Jurkat, Clone E6-1 (cell line): ENCODE data around the gene SMIM34. TPM values are rescaled to one million over a fixed set of nuclear protein-coding genes. Genes with fewer than 3 reads are reported as not detected.
"Not testable (repeated sequence)": the region's sequence is repeated elsewhere in the genome, so short reads cannot be mapped to it uniquely, and the experiment has no call there.

Source experiments
- DNase-seq: peaks from one replicate; pipeline ENCODE4 v3.0.0-alpha.2; 2011; ENCODE audit warnings: low read depth, low spot score
- H3K4me3 ChIP-seq: 2 replicates; pipeline ENCODE4 v1.5.1; 2011; ENCODE audit warnings: mild to moderate bottlenecking, low read length, control low read depth, moderate library complexity
- polyA plus RNA-seq: library from polyadenylated mRNA; unstranded; fragments of >200 nt; gene quantifications from one replicate; pipeline ENCODE4 v1.2.1, GENCODE V29; 2012; ENCODE audit warnings: missing spikeins; ENCODE audit not compliant: insufficient read length, insufficient read depth

SMIM34 gene
- polyA plus RNA-seq = not detected

- DNase-seq, H3K4me3 ChIP-seq: not testable (repeated sequence)
Observed at GRCh38 chr21:34423805-34424204, at the start of gene SMIM34. Gene SMIM34 (minus strand): TSS chr21:34423951. CDS start chr21:34423839, 112 bp downstream.

DNA sequence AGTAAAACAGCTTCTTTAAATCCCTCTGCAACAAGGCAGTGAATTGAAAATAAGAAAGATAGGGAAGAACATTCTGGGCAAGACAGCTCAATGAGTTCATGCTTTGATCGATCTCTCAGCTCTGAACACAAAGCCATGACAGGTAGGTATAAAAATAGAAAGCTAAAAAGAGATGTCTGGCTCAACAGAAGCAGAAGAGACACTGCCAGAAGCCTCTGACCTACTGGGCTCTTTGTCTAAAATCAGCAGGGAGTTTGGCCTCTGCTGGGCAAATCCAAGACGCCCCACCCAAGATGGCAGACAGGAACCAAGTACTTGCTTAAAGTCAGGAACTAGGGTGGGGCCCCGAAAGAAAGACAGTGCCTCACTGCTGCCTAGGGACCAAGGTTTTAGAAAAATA, 43.6 kb upstream of the SMIM34 start:
- H3K4me3 ChIP-seq, DNase-seq: not testable (repeated sequence)

- not testable (repeated sequence) for H3K4me3 ChIP-seq, DNase-seq
Observed at GRCh38 chr21:34459426-34459825, 35.7 kb upstream of the SMIM34 start.

- DNase-seq, H3K4me3 ChIP-seq: not testable (repeated sequence)
Observed at GRCh38 chr21:34458266-34458665, 34.5 kb upstream of the SMIM34 start.

GRCh38 chr21:34456180-34456579, 32.4 kb upstream of the SMIM34 start:
- H3K4me3 ChIP-seq, DNase-seq: not testable (repeated sequence)

DNA sequence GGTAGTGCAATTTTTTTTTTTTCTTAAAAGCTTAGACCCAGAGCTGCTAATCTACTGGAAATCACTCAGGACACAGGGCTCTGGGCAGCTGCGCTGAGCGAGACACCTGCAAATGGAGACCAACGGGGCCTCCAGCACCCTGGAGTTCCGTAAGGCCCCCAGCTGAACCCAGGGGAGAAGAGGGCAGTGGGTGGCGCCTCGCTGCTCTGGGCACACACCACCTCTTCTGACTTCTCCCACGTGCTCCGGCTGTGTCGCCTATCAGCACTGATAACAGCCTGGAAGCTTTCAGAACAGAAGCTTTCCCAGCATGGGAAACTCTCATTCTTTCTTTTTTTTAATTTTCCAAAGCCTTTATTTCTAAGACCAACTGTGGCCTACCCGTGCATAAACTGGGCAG, 31.9 kb upstream of the SMIM34 start:
- not testable (repeated sequence) for DNase-seq, H3K4me3 ChIP-seq

DNA sequence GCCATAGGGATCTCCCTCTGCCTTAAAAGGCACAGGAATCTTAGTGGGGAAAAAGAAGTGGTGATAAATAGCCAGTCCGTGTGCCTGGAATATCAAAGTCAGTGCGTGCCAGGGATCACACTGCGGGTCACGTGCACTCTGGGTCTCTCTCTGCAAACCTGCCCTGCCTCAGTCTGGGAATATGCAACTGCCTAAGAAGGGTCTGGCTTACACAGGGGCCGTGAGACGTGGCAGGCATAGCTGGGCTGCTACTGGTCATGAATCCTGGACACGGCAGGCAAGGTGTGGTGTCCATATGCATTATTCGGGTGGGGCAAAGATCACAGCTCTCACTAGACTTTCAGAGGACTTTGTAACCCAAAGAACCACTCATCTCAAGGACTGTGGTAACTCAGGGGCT, 23.3 kb upstream of the SMIM34 start:
- DNase-seq, H3K4me3 ChIP-seq: not testable (repeated sequence)

DNA sequence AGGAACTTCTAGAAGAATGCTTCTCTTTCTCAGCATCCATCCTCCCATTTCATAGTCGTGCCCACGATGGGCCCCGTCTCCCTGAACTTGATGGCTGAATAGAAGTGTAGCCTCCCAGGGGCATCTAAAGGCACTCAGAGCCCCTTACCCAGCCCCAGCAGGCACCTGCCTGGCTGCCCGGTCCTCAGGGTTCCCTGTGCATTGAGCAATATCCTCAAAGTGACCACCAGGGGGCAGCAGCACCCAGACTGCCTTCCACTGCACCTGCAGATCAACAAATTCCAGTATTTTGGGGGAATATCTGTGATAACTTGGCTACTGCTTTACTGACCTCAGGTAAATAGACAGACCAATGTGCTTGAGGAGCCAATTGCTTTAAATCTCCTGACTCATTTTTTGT, 19.7 kb upstream of the SMIM34 start:
- H3K4me3 ChIP-seq, DNase-seq: not testable (repeated sequence)

- H3K4me3 ChIP-seq, DNase-seq: not testable (repeated sequence)
Observed at GRCh38 chr21:34429710-34430109, 6.0 kb upstream of the SMIM34 start.

GRCh38 chr21:34428441-34428840, 4.7 kb upstream of the SMIM34 start:
- not testable (repeated sequence) for H3K4me3 ChIP-seq, DNase-seq

DNA sequence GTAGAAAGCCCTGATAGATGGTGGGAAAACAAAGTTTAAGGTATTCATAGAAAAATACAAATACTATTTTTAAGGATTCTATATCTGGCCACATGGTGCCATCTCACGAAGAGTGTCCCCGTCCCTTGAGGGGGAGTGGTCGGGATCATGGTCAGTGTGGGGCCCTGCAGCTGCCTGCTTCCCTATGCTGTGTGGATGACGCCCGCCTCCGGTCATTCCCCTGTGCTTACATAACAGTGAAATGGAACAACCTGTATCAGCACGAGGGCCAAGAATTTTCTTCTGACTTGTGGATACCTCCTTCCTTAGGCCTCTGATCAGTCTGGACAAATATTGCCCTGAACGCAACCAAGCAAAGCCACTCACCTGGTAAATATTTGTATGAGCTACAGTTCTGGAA, 3.6 kb upstream of the SMIM34 start:
- not testable (repeated sequence) for H3K4me3 ChIP-seq, DNase-seq

DNA sequence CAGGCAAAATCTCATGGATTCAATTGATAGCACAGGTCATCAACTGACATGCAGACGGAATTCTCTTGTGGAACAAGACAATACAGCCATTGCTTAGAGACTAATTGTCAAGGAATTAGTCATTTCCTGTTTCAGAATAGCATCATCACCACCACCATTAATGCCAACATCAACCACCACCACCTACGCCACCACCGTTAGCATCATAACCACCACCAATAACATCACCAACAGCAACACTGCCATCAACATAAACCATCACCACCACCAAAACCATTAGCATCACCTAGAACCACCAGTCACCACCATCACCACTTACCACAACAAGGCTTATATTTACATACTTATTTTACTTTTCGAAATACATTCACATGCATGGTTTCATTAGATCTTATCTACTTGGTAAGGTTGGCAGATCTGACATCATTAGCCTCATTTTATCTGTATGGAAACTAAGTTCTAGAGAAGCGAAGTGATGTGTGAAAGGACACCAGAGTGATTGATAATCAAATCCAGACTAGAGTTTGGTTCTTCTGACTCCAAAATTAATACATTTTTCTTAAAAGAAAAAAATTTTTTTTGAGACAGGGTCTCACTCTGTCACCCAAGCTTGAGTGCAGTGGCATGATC, 6.2 kb downstream of the SMIM34 start:
- H3K4me3 ChIP-seq = not testable (repeated sequence)

GRCh38 chr21:34407294-34407693, 16.5 kb downstream of the SMIM34 start:
- not testable (repeated sequence) for DNase-seq, H3K4me3 ChIP-seq

More for the DNA sequence above, 6.2 kb downstream of the SMIM34 start:
- not testable (repeated sequence) for DNase-seq

DNA sequence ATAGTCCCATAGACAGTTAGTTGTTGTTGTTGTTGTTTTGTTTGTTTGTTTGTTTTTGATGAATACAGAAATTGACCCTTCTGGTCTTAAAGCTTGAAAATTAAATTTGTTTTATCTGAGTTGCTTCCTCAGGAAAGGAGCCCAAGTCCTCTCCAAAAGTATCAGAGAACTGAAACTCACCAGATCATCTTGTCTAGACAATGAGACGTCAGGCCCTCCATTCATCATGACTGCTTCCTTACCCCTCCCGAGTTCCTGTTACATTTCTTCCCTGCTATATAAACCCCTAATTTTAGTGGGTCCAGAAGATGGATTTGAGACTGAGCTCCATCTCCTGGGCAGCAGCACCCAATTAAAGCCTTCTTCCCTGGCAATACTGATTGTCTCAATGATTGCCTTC, 17.1 kb downstream of the SMIM34 start:
- not testable (repeated sequence) for DNase-seq, H3K4me3 ChIP-seq

DNA sequence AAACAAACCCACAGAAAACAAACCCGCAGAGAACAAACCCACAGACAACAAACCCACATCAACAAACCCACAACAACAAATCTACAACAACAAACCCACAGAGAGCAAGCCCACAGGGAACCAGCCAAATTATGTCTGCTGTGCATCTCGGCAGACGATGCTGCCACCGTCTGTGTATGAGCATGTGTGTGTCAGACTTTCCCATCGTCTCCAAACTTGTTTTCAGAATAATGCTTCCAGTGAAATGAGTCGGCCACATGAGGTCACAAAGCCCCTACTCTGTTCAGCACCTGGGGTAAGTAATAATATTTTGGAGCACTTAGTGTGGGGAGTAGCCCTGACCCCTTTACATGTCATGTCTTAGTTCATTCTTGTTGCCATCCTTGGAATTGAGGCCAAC, 17.6 kb downstream of the SMIM34 start:
- not testable (repeated sequence) for DNase-seq, H3K4me3 ChIP-seq

- not testable (repeated sequence) for DNase-seq, H3K4me3 ChIP-seq
Observed at GRCh38 chr21:34405686-34406085, 18.1 kb downstream of the SMIM34 start.

- DNase-seq, H3K4me3 ChIP-seq: not testable (repeated sequence)
Observed at GRCh38 chr21:34404742-34405141, 19.0 kb downstream of the SMIM34 start.

DNA sequence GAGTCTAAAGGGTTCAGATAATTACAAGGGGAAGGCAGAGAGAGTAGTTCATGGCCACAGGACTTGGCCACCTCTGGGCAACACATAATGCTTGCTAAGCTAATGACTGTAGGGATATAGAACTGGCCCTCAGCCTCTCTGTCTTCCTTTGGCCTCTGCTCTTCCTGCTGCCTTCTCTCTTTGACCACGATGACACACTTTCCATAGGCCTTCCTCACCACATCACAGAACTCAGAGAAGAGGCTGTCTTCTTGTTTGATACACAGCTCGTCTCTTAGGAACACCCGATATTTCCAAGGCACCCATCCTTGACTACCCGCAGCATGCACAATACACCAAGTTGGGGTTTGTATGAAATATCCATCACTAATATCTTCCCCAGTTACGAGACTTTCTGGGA, 23.2 kb downstream of the SMIM34 start:
- not testable (repeated sequence) for H3K4me3 ChIP-seq, DNase-seq

- not testable (repeated sequence) for H3K4me3 ChIP-seq
Observed at GRCh38 chr21:34383724-34384415, 39.9 kb downstream of the SMIM34 start.

GRCh38 chr21:34383138-34383537, 40.6 kb downstream of the SMIM34 start:
- DNase-seq, H3K4me3 ChIP-seq: not testable (repeated sequence)

More at GRCh38 chr21:34383724-34384415, 39.9 kb downstream of the SMIM34 start:
- DNase-seq = not testable (repeated sequence)
